Transverse colon (tissue), 4 donors: ENCODE results near the gene PSMD13. TPM values are rescaled to one million over a fixed set of nuclear protein-coding genes. Genes with fewer than 3 reads are reported as not detected.

ENCODE experiments used
- DNase-seq: peaks from one replicate; pipeline ENCODE4 v3.0.0-alpha.2; 2019
- H3K27ac ChIP-seq, 4 donors: fragments of 200-600 bp; sonication (generic); 2 replicates each; pipeline ENCODE4 v1.5.1; 2016 to 2018; ENCODE audit warnings: inconsistent platforms in 4 of 4
- H3K27me3 ChIP-seq: fragments of 200-600 bp; sonication (generic); 2 replicates; pipeline ENCODE4 v1.5.1; 2017; ENCODE audit warnings: inconsistent platforms
- H3K36me3 ChIP-seq, 4 donors: fragments of 200-600 bp; sonication (generic); 2 replicates each; pipeline ENCODE4 v1.5.1; 2017 to 2019; ENCODE audit warnings: inconsistent platforms in 4 of 4
- H3K4me1 ChIP-seq, 4 donors: fragments of 200-600 bp; sonication (generic); 2 replicates each; pipeline ENCODE4 v1.5.1; 2017 to 2020; ENCODE audit warnings: inconsistent platforms in 4 of 4
- H3K4me3 ChIP-seq, 4 donors: fragments of 200-600 bp; sonication (generic); 1 replicate in 1 of 4; 2 replicates in 3 of 4; pipeline versions ENCODE4 v1.5.1 to v1.6.1; 2017 to 2019; ENCODE audit warnings: inconsistent platforms in 4 of 4
- H3K9me3 ChIP-seq, 2 donors: fragments of 200-600 bp; sonication (generic); 2 replicates each; pipeline ENCODE4 v1.5.1; 2017 to 2019; ENCODE audit warnings: inconsistent platforms in 2 of 2
- EP300 ChIP-seq: sonication (generic); formaldehyde crosslinking; IDR thresholded peaks from one replicate; pipeline ENCODE4 v1.6.1; 2017; ENCODE audit warnings: antibody characterized with exemption, low read depth
- POLR2A ChIP-seq: fragments of 450-650 bp; IDR thresholded peaks from one replicate; pipeline ENCODE4 v1.6.1; 2016; ENCODE audit warnings: antibody characterized with exemption, mild to moderate bottlenecking, moderate library complexity
- POLR2AphosphoS5 ChIP-seq, 3 donors: sonication (generic); formaldehyde crosslinking; IDR thresholded peaks; one replicate each; pipeline ENCODE4 v1.6.1; 2016; ENCODE audit warnings: antibody characterized with exemption in 3 of 3
- WGBS, 2 donors: methylation state at CpG; one replicate each; pipeline ENCODE4 v1.1.5; 2018; ENCODE audit warnings: low coverage in 1 of 2; 5-methylcytosine and 5-hydroxymethylcytosine counted together
- in situ Hi-C, 4 donors: fragments of 200-750 bp; cut with MboI; loops; one replicate each; pipeline versions ENCODE4 v1.15.0 to v1.15.1; 2017; ENCODE audit warnings: low sequenced_read_pairs in 3 of 4, low pct_ligation_motif_present in 1 of 4, low pct_unique_long_range_greater_than_20kb in 1 of 4
- intact Hi-C: fragments of 100-400 bp; cut with DNase I; formaldehyde crosslinking; loops from one replicate; pipeline ENCODE4 v1.15.1; 2023; ENCODE audit warnings: low total_unique reads
- total RNA-seq, 4 donors: library from RNA; depleted of rRNA; stranded (reverse); fragments of >200 nt; gene quantifications; one replicate each; pipeline ENCODE4 v1.1.0, GENCODE V29; 2016
- TF ChIP-seq, protein P1 (sequence below), 5 experiments: fragments of 200-600 bp in 3 of 5; fragments of 450-650 bp in 2 of 5; sonication (generic) in 3 of 5; IDR thresholded peaks; 1 replicate in 2 of 5; 2 replicates in 3 of 5; pipeline ENCODE4 v1.5.1; 2016 to 2017; ENCODE audit warnings: antibody characterized with exemption in 5 of 5, inconsistent platforms in 3 of 5, mild to moderate bottlenecking in 2 of 5, moderate library complexity in 1 of 5

Gene PSMD13
- total RNA-seq, 4 donors from 2014 or later = 23.2 to 96.5 (median 52.2) TPM

DNA sequence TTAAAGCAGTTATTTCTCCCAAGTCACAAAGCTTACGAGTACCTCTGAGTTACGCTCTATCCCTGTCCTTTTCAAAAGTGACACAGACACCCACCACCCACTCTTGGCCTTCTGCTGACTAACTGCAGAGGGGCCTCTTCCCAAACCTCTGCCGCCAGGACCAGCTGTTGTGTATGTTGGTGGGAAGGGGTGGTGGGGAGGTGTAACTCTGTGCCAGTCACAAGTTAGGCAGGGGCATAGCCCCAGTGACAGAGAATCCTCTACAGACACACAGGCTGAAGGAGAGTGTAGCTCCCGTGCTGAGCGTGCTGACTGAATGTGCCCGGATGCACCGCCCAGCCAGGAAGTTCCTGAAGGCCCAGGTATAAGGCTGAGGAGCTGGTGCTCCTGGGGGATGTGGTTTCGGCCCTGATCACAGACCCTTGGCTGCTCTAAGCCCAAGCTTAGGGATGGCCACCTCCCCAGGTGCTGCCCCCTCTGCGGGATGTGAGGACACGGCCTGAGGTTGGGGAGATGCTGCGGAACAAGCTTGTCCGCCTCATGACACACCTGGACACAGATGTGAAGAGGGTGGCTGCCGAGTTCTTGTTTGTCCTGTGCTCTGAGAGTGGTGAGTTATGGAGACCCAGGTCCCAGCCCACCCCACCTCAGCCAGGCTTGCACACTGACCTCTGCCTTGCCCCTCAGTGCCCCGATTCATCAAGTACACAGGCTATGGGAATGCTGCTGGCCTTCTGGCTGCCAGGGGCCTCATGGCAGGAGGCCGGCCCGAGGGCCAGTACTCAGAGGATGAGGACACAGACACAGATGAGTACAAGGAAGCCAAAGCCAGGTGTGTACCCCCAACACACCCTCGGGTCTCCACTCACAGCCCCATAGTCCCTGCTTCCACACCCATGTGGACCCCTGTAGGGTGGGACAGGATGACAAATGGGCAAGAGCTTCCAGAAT lies 24.4 kb upstream of the PSMD13 start:
- H3K9me3 ChIP-seq = no peaks in the 10 kb centered on the region
- no peak overlapping the region for H3K4me3 ChIP-seq
- H3K36me3 ChIP-seq = peaks cover 0 to 37% (median 15%) of the 10 kb centered on the region in 4 donors
- no peak overlapping the region for H3K27ac ChIP-seq
- peaks cover 13 to 24% (median 18%) of the 10 kb centered on the region in 4 donors for H3K4me1 ChIP-seq
- WGBS, 2 donors = 86% methylated on average over 17 of the region's 17 CpGs; no CpG with 5 or more reads in 1 of the 2 donors
- no peak for DNase-seq
- in situ Hi-C loops (no loop called here), intact Hi-C loops (no loop called here)
- no peaks in the 10 kb centered on the region for H3K27me3 ChIP-seq
- TF ChIP-seq POLR2AphosphoS5 (IDR thresholded peaks at IDR 0.05) (no peak), POLR2A (no peak), EP300 (no peak)
- TF ChIP-seq, protein P1, sequence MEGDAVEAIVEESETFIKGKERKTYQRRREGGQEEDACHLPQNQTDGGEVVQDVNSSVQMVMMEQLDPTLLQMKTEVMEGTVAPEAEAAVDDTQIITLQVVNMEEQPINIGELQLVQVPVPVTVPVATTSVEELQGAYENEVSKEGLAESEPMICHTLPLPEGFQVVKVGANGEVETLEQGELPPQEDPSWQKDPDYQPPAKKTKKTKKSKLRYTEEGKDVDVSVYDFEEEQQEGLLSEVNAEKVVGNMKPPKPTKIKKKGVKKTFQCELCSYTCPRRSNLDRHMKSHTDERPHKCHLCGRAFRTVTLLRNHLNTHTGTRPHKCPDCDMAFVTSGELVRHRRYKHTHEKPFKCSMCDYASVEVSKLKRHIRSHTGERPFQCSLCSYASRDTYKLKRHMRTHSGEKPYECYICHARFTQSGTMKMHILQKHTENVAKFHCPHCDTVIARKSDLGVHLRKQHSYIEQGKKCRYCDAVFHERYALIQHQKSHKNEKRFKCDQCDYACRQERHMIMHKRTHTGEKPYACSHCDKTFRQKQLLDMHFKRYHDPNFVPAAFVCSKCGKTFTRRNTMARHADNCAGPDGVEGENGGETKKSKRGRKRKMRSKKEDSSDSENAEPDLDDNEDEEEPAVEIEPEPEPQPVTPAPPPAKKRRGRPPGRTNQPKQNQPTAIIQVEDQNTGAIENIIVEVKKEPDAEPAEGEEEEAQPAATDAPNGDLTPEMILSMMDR (IDR thresholded peaks at IDR 0.05) = no peak

DNA sequence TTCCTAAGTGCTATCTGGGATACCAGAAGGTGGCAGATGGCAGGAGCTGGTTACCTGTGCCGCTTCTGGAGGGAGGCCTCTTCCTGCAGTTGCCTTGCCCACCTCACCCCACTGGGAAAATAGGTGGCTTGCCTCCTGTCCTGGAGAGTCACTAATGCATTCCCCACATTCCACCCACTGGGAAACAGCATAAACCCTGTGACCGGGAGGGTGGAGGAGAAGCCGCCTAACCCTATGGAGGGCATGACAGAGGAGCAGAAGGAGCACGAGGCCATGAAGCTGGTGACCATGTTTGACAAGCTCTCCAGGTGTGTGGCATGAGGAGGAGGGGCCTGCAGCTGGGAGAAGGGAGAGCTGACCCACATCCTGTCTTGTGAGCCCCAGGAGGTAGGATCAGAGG lies 23.7 kb upstream of the PSMD13 start:
- TF ChIP-seq EP300 (no peak), POLR2A (no peak), POLR2AphosphoS5 (IDR thresholded peaks at IDR 0.05) (no peak)
- TF ChIP-seq, protein P1 (IDR thresholded peaks at IDR 0.05) = no peak
- no peaks in the 10 kb centered on the region for H3K9me3 ChIP-seq
- H3K27ac ChIP-seq = no peak overlapping the region
- H3K27me3 ChIP-seq = no peaks in the 10 kb centered on the region
- in situ Hi-C loops (no loop called here), intact Hi-C loops (no loop called here)
- no peak overlapping the region for H3K4me3 ChIP-seq
- DNase-seq = no peak
- 85% methylated on average over 4 of the region's 4 CpGs; no CpG with 5 or more reads in 1 of the 2 donors for WGBS, 2 donors
- H3K4me1 ChIP-seq = peaks cover 13 to 20% (median 18%) of the 10 kb centered on the region in 4 donors
- peaks cover 0 to 37% (median 15%) of the 10 kb centered on the region in 4 donors for H3K36me3 ChIP-seq

DNA sequence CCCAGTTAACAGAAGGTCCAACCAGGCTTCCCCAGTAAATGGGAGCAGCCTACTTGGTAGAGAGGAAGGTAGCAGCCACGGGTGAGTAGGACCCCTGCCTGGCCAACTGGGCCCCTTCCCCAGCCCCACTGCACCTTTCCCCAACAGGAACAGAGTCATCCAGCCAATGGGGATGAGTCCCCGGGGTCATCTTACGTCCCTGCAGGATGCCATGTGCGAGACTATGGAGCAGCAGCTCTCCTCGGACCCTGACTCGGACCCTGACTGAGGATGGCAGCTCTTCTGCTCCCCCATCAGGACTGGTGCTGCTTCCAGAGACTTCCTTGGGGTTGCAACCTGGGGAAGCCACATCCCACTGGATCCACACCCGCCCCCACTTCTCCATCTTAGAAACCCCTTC lies 22.7 kb upstream of the PSMD13 start:
- Histone ChIP-seq H3K36me3 (peaks cover 0 to 37% (median 15%) of the 10 kb centered on the region in 4 donors), H3K27ac (no peak overlapping the region), H3K27me3 (no peaks in the 10 kb centered on the region), H3K4me3 (no peak overlapping the region), H3K9me3 (no peaks in the 10 kb centered on the region), H3K4me1 (peaks cover 13 to 18% (median 15%) of the 10 kb centered on the region in 4 donors)
- intact Hi-C loops (no loop called here), in situ Hi-C loops (no loop called here)
- 91% methylated on average over 7 of the region's 7 CpGs; no CpG with 5 or more reads in 1 of the 2 donors for WGBS, 2 donors
- DNase-seq = no peak
- TF ChIP-seq EP300 = no peak
- TF ChIP-seq POLR2A = no peak
- TF ChIP-seq, protein P1 (IDR thresholded peaks at IDR 0.05) = no peak
- TF ChIP-seq POLR2AphosphoS5 (IDR thresholded peaks at IDR 0.05) = no peak

DNA sequence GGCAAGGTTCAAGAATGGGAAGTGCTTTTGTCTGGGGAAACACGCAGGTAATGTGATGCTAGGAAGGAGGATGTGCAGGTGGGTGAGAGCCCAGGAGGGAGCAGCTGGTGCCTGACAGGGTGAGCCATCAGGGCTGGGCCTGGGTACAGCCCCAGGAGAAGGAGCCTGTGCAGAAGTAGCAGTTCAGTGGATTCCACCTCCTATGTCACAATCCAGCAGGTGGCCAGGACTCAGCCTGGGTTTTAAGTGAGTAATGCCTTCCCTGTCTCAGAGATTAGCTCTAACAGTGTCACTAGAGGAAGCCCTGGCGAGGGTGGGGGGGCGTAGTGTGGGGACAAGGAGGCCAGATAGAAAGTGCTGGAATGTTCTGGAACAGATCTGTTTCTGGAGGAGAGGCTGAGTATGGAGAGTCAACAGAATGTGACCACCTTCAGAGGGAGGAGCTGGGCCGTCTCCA lies 21.2 kb upstream of the PSMD13 start:
- in situ Hi-C loops (no loop called here), intact Hi-C loops (no loop called here)
- peaks cover 0 to 3% (median under 1%) of the 10 kb centered on the region in 4 donors for H3K4me1 ChIP-seq
- TF ChIP-seq POLR2AphosphoS5 (IDR thresholded peaks at IDR 0.05) (no peak), EP300 (no peak), POLR2A (no peak)
- TF ChIP-seq, protein P1 (IDR thresholded peaks at IDR 0.05) = no peak
- no peak for DNase-seq
- H3K9me3 ChIP-seq = no peaks in the 10 kb centered on the region
- H3K4me3 ChIP-seq = no peak overlapping the region
- H3K36me3 ChIP-seq = peaks cover 0 to 37% (median 15%) of the 10 kb centered on the region in 4 donors
- no peaks in the 10 kb centered on the region for H3K27me3 ChIP-seq
- H3K27ac ChIP-seq = no peak overlapping the region
- 80 to 81% methylated on average over 3 to 4 of the region's 4 CpGs for WGBS, 2 donors
